ENCODE results near the gene HS1BP3. TPM values are rescaled to one million over a fixed set of nuclear protein-coding genes. Genes with fewer than 3 reads are reported as not detected.

HS1BP3 gene
- total RNA-seq, 1 experiment from 2014 or later, result 17.1 TPM

DNA sequence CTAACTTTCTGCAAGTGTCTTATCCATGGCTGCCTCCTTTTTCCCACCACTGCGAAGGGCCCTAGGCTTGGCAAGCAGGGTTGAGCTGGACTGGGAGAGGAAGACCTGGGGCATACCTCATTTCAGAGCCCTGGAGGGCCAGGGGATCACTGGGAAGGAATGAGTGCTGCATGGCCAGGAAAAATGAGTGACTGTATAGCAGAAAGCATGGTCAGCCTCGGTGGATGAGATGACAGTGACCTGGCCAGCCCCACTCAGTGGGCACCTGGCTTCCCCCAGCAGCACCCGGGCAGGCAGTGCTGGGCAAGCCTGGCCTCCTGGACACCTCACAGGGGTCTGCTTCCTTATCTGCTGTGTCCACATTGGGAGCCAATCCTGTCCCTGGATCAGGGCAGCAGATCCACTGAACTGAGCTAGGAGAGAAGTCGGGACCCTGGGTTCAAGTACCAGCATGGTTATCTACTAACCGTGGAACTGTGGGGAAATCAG is 76.4 kb downstream of the HS1BP3 start (continued):
- TF ChIP-seq, protein P1, sequence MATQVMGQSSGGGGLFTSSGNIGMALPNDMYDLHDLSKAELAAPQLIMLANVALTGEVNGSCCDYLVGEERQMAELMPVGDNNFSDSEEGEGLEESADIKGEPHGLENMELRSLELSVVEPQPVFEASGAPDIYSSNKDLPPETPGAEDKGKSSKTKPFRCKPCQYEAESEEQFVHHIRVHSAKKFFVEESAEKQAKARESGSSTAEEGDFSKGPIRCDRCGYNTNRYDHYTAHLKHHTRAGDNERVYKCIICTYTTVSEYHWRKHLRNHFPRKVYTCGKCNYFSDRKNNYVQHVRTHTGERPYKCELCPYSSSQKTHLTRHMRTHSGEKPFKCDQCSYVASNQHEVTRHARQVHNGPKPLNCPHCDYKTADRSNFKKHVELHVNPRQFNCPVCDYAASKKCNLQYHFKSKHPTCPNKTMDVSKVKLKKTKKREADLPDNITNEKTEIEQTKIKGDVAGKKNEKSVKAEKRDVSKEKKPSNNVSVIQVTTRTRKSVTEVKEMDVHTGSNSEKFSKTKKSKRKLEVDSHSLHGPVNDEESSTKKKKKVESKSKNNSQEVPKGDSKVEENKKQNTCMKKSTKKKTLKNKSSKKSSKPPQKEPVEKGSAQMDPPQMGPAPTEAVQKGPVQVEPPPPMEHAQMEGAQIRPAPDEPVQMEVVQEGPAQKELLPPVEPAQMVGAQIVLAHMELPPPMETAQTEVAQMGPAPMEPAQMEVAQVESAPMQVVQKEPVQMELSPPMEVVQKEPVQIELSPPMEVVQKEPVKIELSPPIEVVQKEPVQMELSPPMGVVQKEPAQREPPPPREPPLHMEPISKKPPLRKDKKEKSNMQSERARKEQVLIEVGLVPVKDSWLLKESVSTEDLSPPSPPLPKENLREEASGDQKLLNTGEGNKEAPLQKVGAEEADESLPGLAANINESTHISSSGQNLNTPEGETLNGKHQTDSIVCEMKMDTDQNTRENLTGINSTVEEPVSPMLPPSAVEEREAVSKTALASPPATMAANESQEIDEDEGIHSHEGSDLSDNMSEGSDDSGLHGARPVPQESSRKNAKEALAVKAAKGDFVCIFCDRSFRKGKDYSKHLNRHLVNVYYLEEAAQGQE (IDR thresholded peaks at IDR 0.05; ENCODE audit: low read depth), result no peak
- TF ChIP-seq, protein P2, sequence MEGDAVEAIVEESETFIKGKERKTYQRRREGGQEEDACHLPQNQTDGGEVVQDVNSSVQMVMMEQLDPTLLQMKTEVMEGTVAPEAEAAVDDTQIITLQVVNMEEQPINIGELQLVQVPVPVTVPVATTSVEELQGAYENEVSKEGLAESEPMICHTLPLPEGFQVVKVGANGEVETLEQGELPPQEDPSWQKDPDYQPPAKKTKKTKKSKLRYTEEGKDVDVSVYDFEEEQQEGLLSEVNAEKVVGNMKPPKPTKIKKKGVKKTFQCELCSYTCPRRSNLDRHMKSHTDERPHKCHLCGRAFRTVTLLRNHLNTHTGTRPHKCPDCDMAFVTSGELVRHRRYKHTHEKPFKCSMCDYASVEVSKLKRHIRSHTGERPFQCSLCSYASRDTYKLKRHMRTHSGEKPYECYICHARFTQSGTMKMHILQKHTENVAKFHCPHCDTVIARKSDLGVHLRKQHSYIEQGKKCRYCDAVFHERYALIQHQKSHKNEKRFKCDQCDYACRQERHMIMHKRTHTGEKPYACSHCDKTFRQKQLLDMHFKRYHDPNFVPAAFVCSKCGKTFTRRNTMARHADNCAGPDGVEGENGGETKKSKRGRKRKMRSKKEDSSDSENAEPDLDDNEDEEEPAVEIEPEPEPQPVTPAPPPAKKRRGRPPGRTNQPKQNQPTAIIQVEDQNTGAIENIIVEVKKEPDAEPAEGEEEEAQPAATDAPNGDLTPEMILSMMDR (IDR thresholded peaks at IDR 0.05 in 2 of 3, conservative IDR thresholded peaks at IDR 0.05 in 1 of 3; ENCODE audit: borderline replicate concordance in 1 of 3, insufficient read depth in 1 of 3, low read depth in 2 of 3, low read length in 2 of 3), result no peak
- TF ChIP-seq ZFX (IDR thresholded peaks at IDR 0.05), result no peak

- DNase-seq (ENCODE audit: low read depth, low spot score), result no peak
- no peak for ATAC-seq
- H3K9me3 ChIP-seq (ENCODE audit: control insufficient read depth in 1 of 2, insufficient read depth in 1 of 2, low read depth in 1 of 2, low read length in 2 of 2), result no peaks in the 10 kb centered on the region
- ChIA-PET CTCF (no interaction called here), RAD21 (ENCODE audit: low non-redundant PET in 1 of 2, low total read pairs in 2 of 2, uncharacterized antibody in 2 of 2, unreplicated experiment in 2 of 2) (no interaction called here), POLR2A (interaction anchor here (1.1 kb wide), 1 partner anchor 10 kb away, joined by 4 read pairs; no protein-coding TSS in a partner anchor)
- peaks cover 12 to 28% of the 10 kb centered on the region in 2 experiments for H3K4me1 ChIP-seq (ENCODE audit: control insufficient read depth in 1 of 2, insufficient read depth in 2 of 2, low read length in 2 of 2)
- no peak overlapping the region for H2AFZ ChIP-seq (ENCODE audit: low read depth, low read length, poor library complexity, severe bottlenecking)
- BruUV-seq (replicated peaks), result no TSS peak
- no peaks in the 10 kb centered on the region for H3K79me2 ChIP-seq (ENCODE audit: insufficient read depth, low read length)
- no peaks in the 10 kb centered on the region for H3K27me3 ChIP-seq (ENCODE audit: insufficient read depth, low read length)
- TF ChIP-seq CEBPB (IDR thresholded peaks at IDR 0.05; ENCODE audit: low read depth) (no peak), POLR2AphosphoS5 (IDR thresholded peaks at IDR 0.05; ENCODE audit: low read depth, low read length) (no peak), FOSL1 (IDR thresholded peaks at IDR 0.05; ENCODE audit: low read depth) (no peak), EGR1 (IDR thresholded peaks at IDR 0.05; ENCODE audit: low read depth) (no peak), ZBTB33 (IDR thresholded peaks at IDR 0.05; ENCODE audit: extremely low read depth, insufficient replicate concordance, low read length) (no peak), SP1 (IDR thresholded peaks at IDR 0.05; ENCODE audit: low read depth) (no peak)
- H3K36me3 ChIP-seq (ENCODE audit: control insufficient read depth in 1 of 2, insufficient read depth in 2 of 2, low read length in 2 of 2), result no peaks in the 10 kb centered on the region
- H3K4me2 ChIP-seq (ENCODE audit: low read length), result no peak overlapping the region
- no peaks in the 10 kb centered on the region for H3K9me2 ChIP-seq (ENCODE audit: insufficient read depth)
- no peaks in the 10 kb centered on the region for H4K20me1 ChIP-seq (ENCODE audit: insufficient read depth)
- no peak overlapping the region for H3K9ac ChIP-seq (ENCODE audit: low read length)
- intact Hi-C loops (cut with micrococcal nuclease), result no loop called here
- H3K4me3 ChIP-seq (replicated peaks in 1 of 2; ENCODE audit: low read depth in 1 of 2, low read length in 2 of 2), result no peak overlapping the region
- no peak overlapping the region for H3K27ac ChIP-seq (ENCODE audit: low read depth, low read length)
Measured at GRCh38 chr2:20573620-20574422, 77.1 kb downstream of the HS1BP3 start.

Measured in HCT116 (cell line).